Central memory CD8-positive, alpha-beta T cell (primary cell): ENCODE measurements around the gene PGA3.
"Not testable (repeated sequence)": the region's sequence is repeated elsewhere in the genome, so short reads cannot be mapped to it uniquely, and the experiment has no call there.

Experiments used
- ATAC-seq: fragments of 150-1000 bp; cut with Tn5 transposase; replicated peaks from 2 replicates; pipeline ENCODE4 v1.10.0; 2022; ENCODE audit warnings: mild to moderate bottlenecking, moderate FRiP score, moderate number of reproducible peaks; ENCODE audit not compliant: poor library complexity, severe bottlenecking; ENCODE audit errors: extremely low read depth
- DNase-seq, 2 donors: peaks; one replicate each; pipeline ENCODE4 v3.0.0; 2021; ENCODE audit warnings: low spot score in 2 of 2
- H3K27ac Mint-ChIP-seq: one replicate; pipeline ENCODE4 v1.8.0; 2022; ENCODE audit warnings: low read depth, mild to moderate bottlenecking, moderate library complexity, mixed read lengths
- H3K27me3 Mint-ChIP-seq: one replicate; pipeline ENCODE4 v1.8.0; 2022; ENCODE audit warnings: mixed read lengths
- H3K36me3 Mint-ChIP-seq: one replicate; pipeline ENCODE4 v1.8.0; 2022; ENCODE audit warnings: mild to moderate bottlenecking, moderate library complexity, mixed read lengths; ENCODE audit not compliant: insufficient read depth
- H3K4me1 Mint-ChIP-seq: one replicate; pipeline ENCODE4 v1.8.0; 2022; ENCODE audit warnings: mixed read lengths
- H3K4me3 Mint-ChIP-seq: one replicate; pipeline ENCODE4 v1.8.0; 2022; ENCODE audit warnings: mild to moderate bottlenecking, moderate library complexity, mixed read lengths
- H3K9me3 Mint-ChIP-seq: one replicate; pipeline ENCODE4 v1.8.0; 2022; ENCODE audit warnings: mixed read lengths

The PGA3 gene

GRCh38 chr11:61250796-61251765, 47.8 kb downstream of the PGA3 start:
- H3K4me3 Mint-ChIP-seq, H3K9me3 Mint-ChIP-seq, H3K36me3 Mint-ChIP-seq, H3K4me1 Mint-ChIP-seq, H3K27ac Mint-ChIP-seq, ATAC-seq, DNase-seq: not testable (repeated sequence)
- peaks cover 31% of the 10 kb centered on the region for H3K27me3 Mint-ChIP-seq

GRCh38 chr11:61252332-61252731, 49.0 kb downstream of the PGA3 start:
- peaks cover 37% of the 10 kb centered on the region for H3K27me3 Mint-ChIP-seq
- not testable (repeated sequence) for DNase-seq, H3K27ac Mint-ChIP-seq, H3K4me3 Mint-ChIP-seq, H3K4me1 Mint-ChIP-seq, ATAC-seq, H3K9me3 Mint-ChIP-seq, H3K36me3 Mint-ChIP-seq

- Mint-ChIP-seq H3K27ac (no peak overlapping the region), H3K4me3 (no peak overlapping the region), H3K27me3 (peaks cover 44% of the 10 kb centered on the region), H3K9me3 (no peaks in the 10 kb centered on the region), H3K4me1 (no peaks in the 10 kb centered on the region), H3K36me3 (peaks cover 2% of the 10 kb centered on the region)
- DNase-seq (peak; percentile 24 to 36), ATAC-seq (no peak)
Measured at GRCh38 chr11:61254403-61255025, 51.2 kb downstream of the PGA3 start.

GRCh38 chr11:61256710-61257482, 53.6 kb downstream of the PGA3 start:
- Mint-ChIP-seq H3K27ac (no peak overlapping the region), H3K4me3 (no peak overlapping the region), H3K36me3 (peaks cover 2% of the 10 kb centered on the region)

GRCh38 chr11:61258546-61258945, 55.2 kb downstream of the PGA3 start:
- Mint-ChIP-seq H3K9me3 (no peaks in the 10 kb centered on the region), H3K27me3 (peaks cover 23% of the 10 kb centered on the region), H3K27ac (no peak overlapping the region), H3K36me3 (peaks cover 2% of the 10 kb centered on the region), H3K4me1 (no peaks in the 10 kb centered on the region), H3K4me3 (no peak overlapping the region)
- DNase-seq (no peak), ATAC-seq (no peak)

More at GRCh38 chr11:61256710-61257482, 53.6 kb downstream of the PGA3 start:
- no peak for ATAC-seq
- H3K9me3 Mint-ChIP-seq, result no peaks in the 10 kb centered on the region
- no peaks in the 10 kb centered on the region for H3K4me1 Mint-ChIP-seq
- peaks cover 35% of the 10 kb centered on the region for H3K27me3 Mint-ChIP-seq
- DNase-seq, result no peak

- Mint-ChIP-seq H3K9me3 (no peaks in the 10 kb centered on the region), H3K4me3 (no peak overlapping the region), H3K27me3 (peaks cover 31% of the 10 kb centered on the region), H3K27ac (no peak overlapping the region), H3K36me3 (peaks cover 2% of the 10 kb centered on the region), H3K4me1 (no peaks in the 10 kb centered on the region)
- DNase-seq (no peak), ATAC-seq (no peak)
Measured at GRCh38 chr11:61259363-61259762, 56.0 kb downstream of the PGA3 start.
